22Rv1 (cell line): ENCODE results near the gene CHMP3.
"Not testable (repeated sequence)": the region's sequence is repeated elsewhere in the genome, so short reads cannot be mapped to it uniquely, and the experiment has no call there.

Source experiments
- ZFX ChIP-seq: fragments of 450-650 bp; IDR thresholded peaks from 2 replicates; pipeline ENCODE4 v1.6.1; 2017; ENCODE audit warnings: antibody characterized with exemption, borderline replicate concordance
- TF ChIP-seq, protein P1 (sequence below): fragments of 450-650 bp; IDR thresholded peaks from 2 replicates; pipeline ENCODE4 v1.5.1; 2017; ENCODE audit warnings: mild to moderate bottlenecking

DNA sequence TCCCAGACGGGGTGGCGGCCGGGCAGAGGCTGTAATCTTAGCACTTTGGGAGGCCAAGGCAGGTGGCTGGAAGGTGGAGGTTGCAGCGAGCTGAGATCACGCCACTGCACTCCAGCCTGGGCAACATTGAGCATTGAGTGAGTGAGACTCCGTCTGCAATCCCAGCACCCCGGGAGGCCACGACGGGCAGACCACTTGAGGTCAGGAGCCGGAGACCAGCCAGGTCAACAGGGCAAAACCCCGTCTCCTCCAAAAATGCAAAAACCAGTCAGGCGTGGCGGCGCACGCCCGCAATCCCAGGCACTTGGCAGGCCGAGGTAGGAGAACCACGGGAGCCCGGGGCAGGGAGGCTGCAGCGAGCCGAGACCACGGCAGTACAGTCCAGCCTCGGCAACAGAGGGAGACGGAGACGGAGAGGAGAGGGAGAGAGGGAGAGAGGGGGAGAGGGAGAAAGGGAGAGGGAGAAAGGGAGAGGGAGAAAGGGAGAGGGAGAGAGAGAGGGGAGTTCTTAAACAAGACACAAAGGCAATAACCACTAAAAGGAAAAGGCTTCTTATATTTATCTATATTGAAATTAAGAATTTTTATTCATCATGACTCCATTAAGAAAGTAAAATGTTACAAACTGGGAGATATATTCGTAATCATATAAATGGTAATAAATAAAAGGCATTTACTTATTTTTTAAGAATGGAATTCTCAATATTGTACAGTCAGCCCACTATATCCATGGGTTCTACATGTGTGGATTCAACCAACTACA is 13.1 kb downstream of the CHMP3 start:
- TF ChIP-seq, protein P1, sequence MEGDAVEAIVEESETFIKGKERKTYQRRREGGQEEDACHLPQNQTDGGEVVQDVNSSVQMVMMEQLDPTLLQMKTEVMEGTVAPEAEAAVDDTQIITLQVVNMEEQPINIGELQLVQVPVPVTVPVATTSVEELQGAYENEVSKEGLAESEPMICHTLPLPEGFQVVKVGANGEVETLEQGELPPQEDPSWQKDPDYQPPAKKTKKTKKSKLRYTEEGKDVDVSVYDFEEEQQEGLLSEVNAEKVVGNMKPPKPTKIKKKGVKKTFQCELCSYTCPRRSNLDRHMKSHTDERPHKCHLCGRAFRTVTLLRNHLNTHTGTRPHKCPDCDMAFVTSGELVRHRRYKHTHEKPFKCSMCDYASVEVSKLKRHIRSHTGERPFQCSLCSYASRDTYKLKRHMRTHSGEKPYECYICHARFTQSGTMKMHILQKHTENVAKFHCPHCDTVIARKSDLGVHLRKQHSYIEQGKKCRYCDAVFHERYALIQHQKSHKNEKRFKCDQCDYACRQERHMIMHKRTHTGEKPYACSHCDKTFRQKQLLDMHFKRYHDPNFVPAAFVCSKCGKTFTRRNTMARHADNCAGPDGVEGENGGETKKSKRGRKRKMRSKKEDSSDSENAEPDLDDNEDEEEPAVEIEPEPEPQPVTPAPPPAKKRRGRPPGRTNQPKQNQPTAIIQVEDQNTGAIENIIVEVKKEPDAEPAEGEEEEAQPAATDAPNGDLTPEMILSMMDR: not testable (repeated sequence)
- TF ChIP-seq ZFX: not testable (repeated sequence)
